Measurements from ENCODE around the gene MFN1.

MFN1 gene

GRCh38 chr3:179348325-179349013 is 960 bp downstream of the MFN1 start:
- DNase-seq = peak in 1 of 6 experiments; percentile 25

GRCh38 chr3:179355996-179356395 is 8.5 kb downstream of the MFN1 start:
- DNase-seq = no peak

- DNase-seq = no peak
Observed at GRCh38 chr3:179363332-179363731, 15.8 kb downstream of the MFN1 start.

GRCh38 chr3:179369621-179370020 is 22.1 kb downstream of the MFN1 start:
- no peak for DNase-seq

- no peak for DNase-seq
Observed at GRCh38 chr3:179373938-179374337, 26.4 kb downstream of the MFN1 start.

GRCh38 chr3:179375091-179375999 is 27.8 kb downstream of the MFN1 start:
- no peak for DNase-seq

- no peak for DNase-seq
Observed at GRCh38 chr3:179376474-179376873, 29.0 kb downstream of the MFN1 start.

- no peak for DNase-seq
Observed at GRCh38 chr3:179391906-179392305, 44.4 kb downstream of the MFN1 start.

- DNase-seq = no peak
Observed at GRCh38 chr3:179398574-179399231, 51.2 kb downstream of the MFN1 start.

GRCh38 chr3:179401561-179401960 is 54.1 kb downstream of the MFN1 start:
- no peak for DNase-seq

GRCh38 chr3:179402963-179403362 is 55.5 kb downstream of the MFN1 start:
- DNase-seq = no peak

- no peak for DNase-seq
Observed at GRCh38 chr3:179404307-179404706, 56.8 kb downstream of the MFN1 start.

- DNase-seq = no peak
Observed at GRCh38 chr3:179410331-179410730, 62.8 kb downstream of the MFN1 start.

GRCh38 chr3:179410999-179411398 is 63.5 kb downstream of the MFN1 start:
- DNase-seq = no peak

- DNase-seq = no peak
Observed at GRCh38 chr3:179414804-179415203, 67.3 kb downstream of the MFN1 start.

GRCh38 chr3:179415377-179415776 is 67.9 kb downstream of the MFN1 start:
- DNase-seq = no peak

GRCh38 chr3:179416681-179417080 is 69.2 kb downstream of the MFN1 start:
- DNase-seq = no peak

GRCh38 chr3:179418610-179419009 is 71.1 kb downstream of the MFN1 start:
- no peak for DNase-seq

GRCh38 chr3:179421500-179421899 is 74.0 kb downstream of the MFN1 start:
- no peak for DNase-seq

- DNase-seq = no peak
Observed at GRCh38 chr3:179425075-179425474, 77.6 kb downstream of the MFN1 start.

GRCh38 chr3:179428876-179429548 is 81.5 kb downstream of the MFN1 start:
- no peak for DNase-seq

- no peak for DNase-seq
Observed at GRCh38 chr3:179430277-179430870, 82.9 kb downstream of the MFN1 start.

- DNase-seq = no peak
Observed at GRCh38 chr3:179432021-179432420, 84.5 kb downstream of the MFN1 start.
